GM12801 (cell line): ENCODE measurements around the gene CARM1.

Experiments
- TF ChIP-seq, protein P1 (sequence below): IDR thresholded peaks from one replicate; pipeline ENCODE4 v1.5.1; 2011; ENCODE audit warnings: control low read depth; ENCODE audit not compliant: insufficient read length; ENCODE audit errors: extremely low read depth

Gene CARM1

DNA sequence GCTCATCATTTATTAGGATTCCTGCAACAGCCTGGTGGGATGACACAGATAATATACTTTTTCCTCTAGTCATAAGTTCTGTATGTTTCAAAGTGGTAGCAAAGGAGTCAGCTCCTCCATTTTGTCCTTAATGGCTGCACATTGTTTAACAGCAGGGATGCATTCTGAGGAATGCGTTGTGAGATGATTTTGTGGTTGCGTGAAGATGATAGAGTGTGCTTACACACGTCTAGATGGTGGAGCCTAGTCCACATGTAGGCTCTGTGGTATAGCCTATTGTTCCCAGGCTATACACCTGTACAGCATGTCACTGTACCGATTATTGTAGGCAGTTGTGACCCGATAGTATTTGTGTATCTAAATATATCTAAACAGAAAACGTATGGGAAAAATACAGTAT is 94.0 kb downstream of the CARM1 start:
- TF ChIP-seq, protein P1, sequence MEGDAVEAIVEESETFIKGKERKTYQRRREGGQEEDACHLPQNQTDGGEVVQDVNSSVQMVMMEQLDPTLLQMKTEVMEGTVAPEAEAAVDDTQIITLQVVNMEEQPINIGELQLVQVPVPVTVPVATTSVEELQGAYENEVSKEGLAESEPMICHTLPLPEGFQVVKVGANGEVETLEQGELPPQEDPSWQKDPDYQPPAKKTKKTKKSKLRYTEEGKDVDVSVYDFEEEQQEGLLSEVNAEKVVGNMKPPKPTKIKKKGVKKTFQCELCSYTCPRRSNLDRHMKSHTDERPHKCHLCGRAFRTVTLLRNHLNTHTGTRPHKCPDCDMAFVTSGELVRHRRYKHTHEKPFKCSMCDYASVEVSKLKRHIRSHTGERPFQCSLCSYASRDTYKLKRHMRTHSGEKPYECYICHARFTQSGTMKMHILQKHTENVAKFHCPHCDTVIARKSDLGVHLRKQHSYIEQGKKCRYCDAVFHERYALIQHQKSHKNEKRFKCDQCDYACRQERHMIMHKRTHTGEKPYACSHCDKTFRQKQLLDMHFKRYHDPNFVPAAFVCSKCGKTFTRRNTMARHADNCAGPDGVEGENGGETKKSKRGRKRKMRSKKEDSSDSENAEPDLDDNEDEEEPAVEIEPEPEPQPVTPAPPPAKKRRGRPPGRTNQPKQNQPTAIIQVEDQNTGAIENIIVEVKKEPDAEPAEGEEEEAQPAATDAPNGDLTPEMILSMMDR: no peak

DNA sequence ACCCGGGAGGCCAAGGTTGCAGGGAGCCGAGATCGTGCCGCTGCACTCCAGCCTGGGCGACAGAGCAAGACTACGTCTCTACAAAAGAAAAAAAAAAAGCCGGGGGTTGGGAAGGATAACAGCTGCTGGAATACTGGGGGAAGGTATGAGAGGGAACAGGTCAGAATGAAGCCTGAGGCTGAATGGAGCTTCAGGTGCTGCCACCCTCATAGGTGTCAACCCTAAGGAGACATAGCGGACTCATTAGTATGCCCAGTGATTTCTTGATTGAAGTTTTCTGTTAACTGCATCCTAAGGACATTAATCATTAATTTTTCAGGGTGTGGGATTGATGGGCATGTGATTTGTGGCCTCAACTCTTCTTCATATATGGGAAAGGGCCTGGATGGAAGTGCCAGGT is 95.5 kb downstream of the CARM1 start:
- TF ChIP-seq, protein P1: no peak

DNA sequence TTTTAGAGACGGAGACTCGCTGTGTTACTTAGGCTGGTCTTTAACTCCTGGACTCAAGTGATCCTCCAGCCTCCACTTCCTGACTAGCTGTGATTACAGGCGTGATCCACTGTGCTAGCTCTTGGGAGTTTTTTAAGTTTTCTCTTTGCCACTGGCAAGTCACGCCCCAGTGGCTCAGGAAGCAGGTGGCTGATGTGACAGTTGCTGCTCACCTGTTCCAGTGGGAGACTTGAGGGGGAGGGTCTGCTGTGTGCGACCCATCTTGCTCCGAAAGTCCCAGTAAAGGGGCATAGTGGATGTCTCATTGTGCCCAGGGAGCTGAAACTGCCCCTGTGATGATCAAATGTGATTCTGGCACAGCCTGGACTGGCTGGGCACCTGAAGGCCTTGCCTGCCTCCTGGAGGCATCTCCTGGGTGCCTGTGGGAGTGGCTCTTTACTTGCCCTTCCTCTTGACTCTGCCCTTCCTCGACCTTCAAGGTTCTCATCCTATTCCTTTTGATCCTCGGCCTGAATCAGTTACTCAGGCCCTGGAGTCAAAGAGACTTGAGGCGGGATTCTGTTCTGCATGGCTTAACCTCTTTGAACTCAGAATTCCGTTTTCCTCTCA is 97.3 kb downstream of the CARM1 start:
- TF ChIP-seq, protein P1: no peak

DNA sequence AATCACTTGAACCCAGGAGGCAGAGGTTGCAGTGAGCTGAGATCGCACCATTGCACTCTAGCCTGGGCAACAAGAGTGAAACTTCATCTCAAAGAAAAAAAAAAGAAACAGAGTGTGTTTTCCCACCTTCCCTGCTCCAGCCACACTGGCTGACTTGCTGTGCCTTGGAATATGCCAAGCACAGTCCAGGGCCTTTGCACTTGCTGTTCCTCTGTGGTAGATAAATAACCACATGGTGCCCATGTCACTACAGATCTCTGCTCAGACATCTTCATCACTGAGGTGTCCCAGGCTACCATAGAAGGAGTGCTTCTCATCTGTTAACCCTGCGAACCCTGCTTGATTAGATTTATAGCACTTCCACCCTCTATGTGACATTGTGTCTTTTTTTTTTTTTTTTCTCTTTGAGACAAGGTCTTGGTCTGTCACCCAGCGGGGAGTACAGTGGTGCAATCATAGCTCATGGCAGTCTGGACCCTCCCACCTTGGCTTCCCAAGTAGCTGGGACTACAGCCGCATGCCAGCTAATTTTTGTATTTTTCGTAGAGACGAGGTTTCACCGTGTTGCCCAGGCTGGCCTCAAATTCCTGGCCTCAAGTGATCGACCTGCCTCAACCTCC is 99.9 kb downstream of the CARM1 start:
- TF ChIP-seq, protein P1: no peak
